ENCODE data around the gene GUCY1A2. TPM values are rescaled to one million over a fixed set of nuclear protein-coding genes. Genes with fewer than 3 reads are reported as not detected.

Gene GUCY1A2
- total RNA-seq, 1 experiment from 2014 or later = 0.55 TPM

GRCh38 chr11:106840146-106840545 is 178.1 kb downstream of the GUCY1A2 start:
- H3K4me1 Mint-ChIP-seq = peaks cover 6 to 8% of the 10 kb centered on the region in 2 experiments
- H4K91ac ChIP-seq (ENCODE audit: insufficient read length, low read depth, low read length) = no peak overlapping the region
- no peaks in the 10 kb centered on the region for H4K20me1 ChIP-seq (ENCODE audit: control insufficient read depth, insufficient read depth, insufficient read length)
- WGBS (ENCODE audit: extremely low coverage, insufficient read length, low lambda C conversion rate) = no CpG with 5 or more reads among the region's 1 CpG
- no peaks in the 10 kb centered on the region for H3K27me3 ChIP-seq (ENCODE audit: insufficient read depth, low read length)
- no peaks in the 10 kb centered on the region for H3K36me3 Mint-ChIP-seq (ENCODE audit: insufficient read depth in 1 of 3, low read depth in 3 of 3)
- no peak overlapping the region for H4K5ac ChIP-seq (ENCODE audit: insufficient read length, low read depth, low read length)
- no peak overlapping the region for H2BK20ac ChIP-seq (ENCODE audit: low read depth, low read length, poor library complexity, severe bottlenecking)
- H2AK5ac ChIP-seq (ENCODE audit: insufficient read length, low read length) = no peak overlapping the region
- H2BK15ac ChIP-seq (ENCODE audit: low read depth, low read length) = no peak overlapping the region
- no peaks in the 10 kb centered on the region for H3K9me3 ChIP-seq (ENCODE audit: control insufficient read depth, low read depth, low read length)
- H2BK12ac ChIP-seq (ENCODE audit: insufficient read length, low read depth, low read length) = no peak overlapping the region
- no peak overlapping the region for H3K14ac ChIP-seq (ENCODE audit: insufficient read depth, low read length)
- no peak overlapping the region for H3K9ac ChIP-seq (ENCODE audit: extremely low read depth, insufficient read length, low read length)
- no peaks in the 10 kb centered on the region for H3K23me2 ChIP-seq (ENCODE audit: insufficient read length, low read depth, low read length, poor library complexity, severe bottlenecking)
- no peak overlapping the region for H3K27ac ChIP-seq (ENCODE audit: insufficient read length, low read depth, low read length)
- H2BK5ac ChIP-seq (ENCODE audit: insufficient read length, low read length) = no peak overlapping the region
- peaks cover 32% of the 10 kb centered on the region for H3K27me3 Mint-ChIP-seq (ENCODE audit: low read depth)
- H3K9me3 Mint-ChIP-seq = no peaks in the 10 kb centered on the region
- H3K23ac ChIP-seq (ENCODE audit: insufficient read length, low read depth, low read length) = no peak overlapping the region
- H3K79me1 ChIP-seq (ENCODE audit: insufficient read depth, low read depth, low read length, poor library complexity, severe bottlenecking) = no peaks in the 10 kb centered on the region
- no peak overlapping the region for H3K4me2 ChIP-seq (ENCODE audit: insufficient read depth, insufficient read length, low read length)
- H3K56ac ChIP-seq (ENCODE audit: insufficient read length, low read depth, low read length) = no peak overlapping the region
- no peak overlapping the region for H3T11ph ChIP-seq (ENCODE audit: low read length)
- H2BK120ac ChIP-seq (ENCODE audit: low read depth, low read length, poor library complexity, severe bottlenecking) = no peak overlapping the region
- no peak overlapping the region for H3K4ac ChIP-seq (ENCODE audit: low read depth, low read length)
- no peak for TF ChIP-seq CTCF (conservative IDR thresholded peaks at IDR 0.05)
- no peaks in the 10 kb centered on the region for H3K79me2 ChIP-seq (ENCODE audit: insufficient read depth, low read length)
- H3K27ac Mint-ChIP-seq = no peak overlapping the region
- no peak overlapping the region for H3K4me3 Mint-ChIP-seq
- no peak overlapping the region for H4K8ac ChIP-seq (replicated peaks; ENCODE audit: insufficient read length, low read depth, low read length)
- no peak overlapping the region for H2AFZ ChIP-seq (ENCODE audit: low read length)
- H3K18ac ChIP-seq (ENCODE audit: insufficient read length, low read depth, low read length) = no peak overlapping the region
- H3K4me1 ChIP-seq (ENCODE audit: insufficient read depth, low read length) = no peaks in the 10 kb centered on the region
- DNase-seq = no peak

Data from H9 (cell line).